Measurements from ENCODE around the gene SRPX2.

DNA sequence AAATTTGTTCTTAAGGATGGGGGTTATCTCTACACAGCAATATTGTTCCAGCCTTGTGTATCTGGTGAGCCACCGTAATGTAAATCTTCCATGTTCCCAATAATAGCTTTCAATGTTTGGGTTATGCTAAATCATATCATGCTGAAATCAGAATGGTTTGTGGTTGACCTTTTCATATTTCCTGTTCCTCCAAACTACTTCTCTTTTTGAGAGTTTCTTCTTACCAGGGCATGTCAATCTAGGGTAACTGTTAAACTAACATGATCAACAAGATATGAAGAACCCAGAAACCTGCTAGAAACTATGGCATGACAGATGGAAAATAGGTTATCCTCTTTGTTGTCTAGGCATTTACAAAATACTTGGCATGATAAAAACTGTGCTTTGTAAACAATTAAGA, 37.2 kb upstream of the SRPX2 start:
- TF ChIP-seq, protein P1, sequence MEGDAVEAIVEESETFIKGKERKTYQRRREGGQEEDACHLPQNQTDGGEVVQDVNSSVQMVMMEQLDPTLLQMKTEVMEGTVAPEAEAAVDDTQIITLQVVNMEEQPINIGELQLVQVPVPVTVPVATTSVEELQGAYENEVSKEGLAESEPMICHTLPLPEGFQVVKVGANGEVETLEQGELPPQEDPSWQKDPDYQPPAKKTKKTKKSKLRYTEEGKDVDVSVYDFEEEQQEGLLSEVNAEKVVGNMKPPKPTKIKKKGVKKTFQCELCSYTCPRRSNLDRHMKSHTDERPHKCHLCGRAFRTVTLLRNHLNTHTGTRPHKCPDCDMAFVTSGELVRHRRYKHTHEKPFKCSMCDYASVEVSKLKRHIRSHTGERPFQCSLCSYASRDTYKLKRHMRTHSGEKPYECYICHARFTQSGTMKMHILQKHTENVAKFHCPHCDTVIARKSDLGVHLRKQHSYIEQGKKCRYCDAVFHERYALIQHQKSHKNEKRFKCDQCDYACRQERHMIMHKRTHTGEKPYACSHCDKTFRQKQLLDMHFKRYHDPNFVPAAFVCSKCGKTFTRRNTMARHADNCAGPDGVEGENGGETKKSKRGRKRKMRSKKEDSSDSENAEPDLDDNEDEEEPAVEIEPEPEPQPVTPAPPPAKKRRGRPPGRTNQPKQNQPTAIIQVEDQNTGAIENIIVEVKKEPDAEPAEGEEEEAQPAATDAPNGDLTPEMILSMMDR (IDR thresholded peaks at IDR 0.05): no peak
- TF ChIP-seq POLR2A (IDR thresholded peaks at IDR 0.05) (no peak), EP300 (IDR thresholded peaks at IDR 0.05) (no peak)
